Activated CD8-positive, alpha-beta memory T cell treated with anti-CD3 and anti-CD28 coated beads, Interleukin-2, amount 50 U/mL, for 1 hour (primary cell): Measurements from ENCODE around the gene CNOT9.

Source experiments
- DNase-seq: peaks from one replicate; pipeline ENCODE4 v3.0.0-alpha.2; 2020; ENCODE audit errors: extremely low read depth

Gene CNOT9

GRCh38 chr2:218577482-218578220 is 9.0 kb downstream of the CNOT9 start:
- no peak for DNase-seq

GRCh38 chr2:218578272-218578877 is 9.7 kb downstream of the CNOT9 start:
- DNase-seq: no peak

- no peak for DNase-seq
Measured at GRCh38 chr2:218582076-218582475, 13.4 kb downstream of the CNOT9 start.

- DNase-seq: no peak
Measured at GRCh38 chr2:218583983-218584850, 15.6 kb downstream of the CNOT9 start.

- no peak for DNase-seq
Measured at GRCh38 chr2:218585541-218585940, 16.9 kb downstream of the CNOT9 start.

- no peak for DNase-seq
Measured at GRCh38 chr2:218605432-218605831, 36.8 kb downstream of the CNOT9 start.

GRCh38 chr2:218607436-218608115 is 38.9 kb downstream of the CNOT9 start, which contains the start of gene PLCD4:
TSS of gene PLCD4 (plus strand) at chr2:218607899. CDS start at chr2:218615740, 7,841 bp downstream.
- no peak for DNase-seq

GRCh38 chr2:218615868-218616315 is 47.3 kb downstream of the CNOT9 start:
- DNase-seq: no peak

GRCh38 chr2:218618102-218618860 is 49.6 kb downstream of the CNOT9 start:
- DNase-seq: no peak

- DNase-seq: no peak
Measured at GRCh38 chr2:218621007-218621406, 52.4 kb downstream of the CNOT9 start.

GRCh38 chr2:218622606-218623365 is 54.1 kb downstream of the CNOT9 start:
- no peak for DNase-seq

GRCh38 chr2:218623366-218623705 is 54.7 kb downstream of the CNOT9 start:
- DNase-seq: no peak

- no peak for DNase-seq
Measured at GRCh38 chr2:218626369-218626768, 57.7 kb downstream of the CNOT9 start.

- DNase-seq: no peak
Measured at GRCh38 chr2:218627939-218628338, 59.3 kb downstream of the CNOT9 start.

- DNase-seq: no peak
Measured at GRCh38 chr2:218631837-218632236, 63.2 kb downstream of the CNOT9 start.

GRCh38 chr2:218635719-218636118 is 67.1 kb downstream of the CNOT9 start:
- no peak for DNase-seq

GRCh38 chr2:218638372-218638771 is 69.7 kb downstream of the CNOT9 start:
- DNase-seq: no peak

GRCh38 chr2:218642121-218642656 is 73.5 kb downstream of the CNOT9 start:
- DNase-seq: no peak

- DNase-seq: no peak
Measured at GRCh38 chr2:218642786-218643185, 74.1 kb downstream of the CNOT9 start.

- DNase-seq: no peak
Measured at GRCh38 chr2:218643751-218644310, 75.2 kb downstream of the CNOT9 start.
